ENCODE data around the gene KCNK7.

The KCNK7 gene

GRCh38 chr11:65554057-65554818 is 41.4 kb downstream of the KCNK7 start:
- DNase-seq: no peak

GRCh38 chr11:65553301-65554001 is 42.1 kb downstream of the KCNK7 start:
- DNase-seq: no peak

- no peak for DNase-seq
Measured at GRCh38 chr11:65552388-65552951, 43.1 kb downstream of the KCNK7 start.

GRCh38 chr11:65551572-65552387 is 43.8 kb downstream of the KCNK7 start:
- peak; percentile 85 for DNase-seq

GRCh38 chr11:65549096-65549495 is 46.5 kb downstream of the KCNK7 start:
- DNase-seq: no peak

GRCh38 chr11:65548395-65548794 is 47.2 kb downstream of the KCNK7 start:
- no peak for DNase-seq

- DNase-seq: no peak
Measured at GRCh38 chr11:65547446-65548125, 48.0 kb downstream of the KCNK7 start.

- DNase-seq: peak; percentile 93
Measured at GRCh38 chr11:65546217-65546958, 49.2 kb downstream of the KCNK7 start.

GRCh38 chr11:65545853-65546216 is 49.8 kb downstream of the KCNK7 start:
- DNase-seq: no peak

All from NCI-H1105 (cell line).